OCI-M2 (cell line): ENCODE measurements around the gene FUT8.
"Not testable (repeated sequence)": the region's sequence is repeated elsewhere in the genome, so short reads cannot be mapped to it uniquely, and the experiment has no call there.

Source experiments
- DNase-seq: peaks from one replicate; lab custom pipeline; 2025; ENCODE audit not compliant: unreplicated experiment; lab: John Stamatoyannopoulos, UW

FUT8 gene

GRCh38 chr14:65604936-65605335 is 192.4 kb downstream of the FUT8 start:
- DNase-seq, result no peak

GRCh38 chr14:65606460-65606859 is 193.9 kb downstream of the FUT8 start:
- no peak for DNase-seq

DNA sequence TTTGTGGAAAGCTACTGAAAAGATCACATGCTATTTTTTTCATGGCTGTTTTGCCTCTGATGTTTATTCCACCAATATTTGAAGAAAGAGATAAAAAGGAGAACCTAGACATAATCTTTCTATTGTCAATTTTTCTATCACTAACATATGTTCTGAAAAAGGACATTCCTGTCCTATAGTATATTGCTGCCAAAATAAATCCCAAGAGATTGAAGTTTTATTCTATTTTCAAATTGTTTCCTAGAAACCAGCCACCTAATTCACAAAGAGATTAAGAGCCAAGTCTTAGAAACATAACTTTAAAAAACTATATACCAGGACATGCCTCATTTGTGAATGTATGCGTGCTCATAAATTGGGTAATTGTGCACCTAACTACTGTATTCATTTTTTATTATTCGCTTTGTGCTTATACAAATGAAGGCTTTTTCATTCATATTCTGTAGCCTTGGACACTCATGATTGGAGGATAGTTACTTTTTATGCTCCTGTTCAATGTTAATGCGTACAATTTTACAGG is 200.7 kb downstream of the FUT8 start:
- DNase-seq, result no peak

DNA sequence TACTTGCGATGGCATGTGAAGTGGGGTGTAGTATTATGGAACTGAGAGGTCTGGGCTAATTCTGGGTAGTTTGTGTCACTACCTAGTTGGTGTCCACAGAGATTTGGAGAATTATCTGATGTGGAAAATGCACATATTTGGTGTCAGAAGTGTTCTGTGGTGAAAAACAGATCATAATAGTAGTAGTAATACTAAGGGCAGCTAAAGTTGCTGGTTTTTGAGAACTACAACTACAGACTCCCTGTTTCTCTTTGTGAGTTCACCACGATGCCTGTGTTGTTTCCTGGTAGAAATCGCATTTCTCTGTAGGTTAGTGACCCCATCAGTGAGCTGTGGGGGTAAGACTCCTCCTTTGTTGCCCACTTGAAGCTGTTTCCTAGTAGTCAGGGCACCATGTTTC is 206.5 kb downstream of the FUT8 start:
- no peak for DNase-seq

DNA sequence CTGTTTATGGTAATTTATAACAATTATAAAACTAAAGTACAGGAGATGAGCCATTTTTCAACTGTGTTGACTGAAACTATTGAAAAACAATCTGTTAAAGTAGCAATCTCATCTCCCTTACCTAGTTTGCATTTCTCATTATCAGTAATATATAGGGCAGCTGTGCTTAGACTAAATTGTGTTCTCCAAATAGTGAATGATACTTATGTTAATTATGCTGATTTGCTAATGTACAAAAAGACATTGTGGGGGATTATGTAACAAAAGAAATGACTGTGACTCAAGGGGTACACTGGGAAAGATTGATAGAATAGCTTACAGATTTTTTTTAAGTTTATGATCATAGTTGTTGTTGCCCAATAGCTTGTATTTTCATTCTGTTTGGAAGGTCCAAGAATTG is 207.7 kb downstream of the FUT8 start:
- no peak for DNase-seq

DNA sequence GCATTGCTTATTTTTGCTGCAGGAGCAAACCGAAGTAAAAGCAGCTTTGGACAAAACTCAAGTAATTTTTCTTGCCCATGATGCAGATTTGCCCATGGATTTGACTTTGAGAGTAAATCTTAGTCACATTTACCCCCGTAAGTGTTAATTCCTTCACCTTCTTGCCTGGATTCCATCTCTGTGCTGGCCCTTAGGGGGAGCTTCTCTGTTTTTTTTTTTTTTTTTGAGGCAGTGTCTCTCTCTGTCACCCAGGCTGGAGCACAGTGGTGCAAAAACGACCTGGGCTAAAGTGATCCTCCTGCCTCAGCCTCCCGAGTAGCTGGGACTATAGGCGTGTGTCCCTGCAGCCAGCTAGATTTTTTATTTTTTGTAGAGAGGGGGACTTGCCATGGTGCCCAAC is 210.2 kb downstream of the FUT8 start:
- no peak for DNase-seq

GRCh38 chr14:65623759-65624158 is 211.2 kb downstream of the FUT8 start:
- no peak for DNase-seq

- DNase-seq, result no peak
Measured at GRCh38 chr14:65627315-65627714, 214.8 kb downstream of the FUT8 start.

DNA sequence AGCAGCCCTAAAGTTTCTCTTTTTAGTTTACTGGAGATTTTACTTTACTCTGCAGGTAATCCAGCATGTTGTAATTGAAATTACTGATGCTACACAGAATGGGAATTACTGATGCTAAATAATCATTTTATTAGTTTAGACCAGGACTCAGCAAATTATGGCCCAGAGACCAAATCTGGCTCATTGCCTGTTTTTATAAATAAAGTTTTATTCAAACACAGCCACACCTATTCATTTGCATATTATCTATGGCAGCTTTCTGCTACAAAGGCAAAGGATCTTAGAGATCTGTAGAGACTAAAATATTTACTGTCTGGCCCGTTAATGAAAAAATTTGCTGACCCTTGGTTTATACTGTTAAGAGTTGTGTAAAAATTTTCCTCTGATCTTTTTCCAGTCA is 216.1 kb downstream of the FUT8 start:
- DNase-seq, result no peak

GRCh38 chr14:65631040-65631439 is 218.5 kb downstream of the FUT8 start:
- DNase-seq, result no peak

- DNase-seq, result no peak
Measured at GRCh38 chr14:65632487-65632886, 220.0 kb downstream of the FUT8 start.

DNA sequence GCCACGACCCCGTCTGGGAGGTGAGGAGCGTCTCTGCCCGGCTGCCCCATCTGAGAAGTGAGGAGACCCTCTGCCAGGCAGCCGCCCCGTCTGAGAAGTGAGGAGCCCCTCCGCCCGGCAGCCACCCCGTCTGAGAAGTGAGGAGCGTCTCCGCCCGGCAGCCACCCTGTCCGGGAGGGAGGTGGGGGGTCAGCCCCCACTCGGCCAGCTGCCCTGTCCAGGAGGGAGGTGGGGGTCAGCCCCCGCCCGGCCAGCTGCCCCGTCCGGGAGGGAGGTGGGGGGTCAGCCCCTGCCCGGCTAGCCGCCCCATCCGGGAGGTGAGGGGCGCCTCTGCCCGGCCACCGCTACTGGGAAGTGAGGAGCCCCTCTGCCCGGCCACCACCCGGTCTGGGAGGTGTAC is 221.1 kb downstream of the FUT8 start:
- DNase-seq, result not testable (repeated sequence)

GRCh38 chr14:65637780-65638179 is 225.2 kb downstream of the FUT8 start:
- DNase-seq, result no peak

DNA sequence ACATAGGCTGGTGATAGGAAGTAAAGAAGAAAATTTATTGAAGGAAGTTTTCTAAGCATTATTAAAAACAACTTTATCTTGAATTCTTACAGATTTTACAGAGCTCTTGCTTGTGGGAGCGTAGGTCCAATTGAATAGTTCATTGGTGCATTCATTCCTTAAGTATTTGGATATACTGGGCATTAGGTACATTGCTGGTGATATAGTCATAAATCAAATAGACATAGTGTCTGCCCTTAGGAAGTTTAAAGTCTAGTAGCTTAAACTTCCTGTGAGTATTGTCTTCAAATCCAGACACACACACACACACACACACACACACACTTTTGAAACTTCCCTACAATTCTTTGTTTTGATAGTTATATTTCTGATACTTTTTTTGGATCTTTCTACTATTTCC is 226.7 kb downstream of the FUT8 start:
- no peak for DNase-seq

GRCh38 chr14:65650826-65651225 is 238.3 kb downstream of the FUT8 start:
- no peak for DNase-seq

GRCh38 chr14:65656554-65656953 is 244.0 kb downstream of the FUT8 start:
- no peak for DNase-seq

DNA sequence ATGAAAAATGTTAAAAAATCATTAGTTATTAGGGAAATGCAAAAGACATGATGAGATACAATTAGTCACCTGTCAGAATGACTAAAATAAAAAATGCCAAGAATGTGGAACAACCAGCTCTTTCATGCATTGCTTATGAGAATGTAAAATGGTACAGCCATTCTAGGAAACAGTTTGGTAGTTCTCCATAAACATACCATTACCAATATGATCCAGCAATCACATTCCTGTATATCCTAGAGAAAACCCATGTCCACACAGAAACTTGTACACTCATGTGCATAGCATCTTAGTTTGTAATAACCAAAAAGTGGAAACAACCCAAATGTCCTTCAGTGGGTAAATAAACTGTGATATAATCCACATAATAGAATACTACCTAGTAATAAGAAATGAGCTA is 245.7 kb downstream of the FUT8 start:
- no peak for DNase-seq

GRCh38 chr14:65661865-65662264 is 249.3 kb downstream of the FUT8 start:
- DNase-seq, result no peak

DNA sequence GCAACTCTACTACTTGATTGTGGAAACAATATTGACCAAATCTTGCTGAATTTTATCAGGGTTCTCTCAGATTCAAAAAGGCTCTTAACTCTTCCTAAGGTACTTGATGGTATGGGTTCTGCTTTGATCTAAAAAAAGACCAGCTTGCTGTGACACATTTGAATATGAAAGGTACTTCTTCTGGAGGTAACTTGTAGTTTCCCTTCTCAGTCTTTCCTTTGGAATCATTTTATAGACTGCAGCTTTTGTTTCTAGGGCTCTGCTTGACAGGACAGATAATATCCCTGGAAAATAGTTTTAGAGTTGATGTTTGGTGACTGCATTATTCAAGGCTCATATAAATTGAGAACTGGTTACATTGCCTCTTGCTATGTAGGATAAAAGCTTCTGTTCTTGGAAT is 251.9 kb downstream of the FUT8 start:
- no peak for DNase-seq

GRCh38 chr14:65676361-65677014 is 264.0 kb downstream of the FUT8 start:
- no peak for DNase-seq

GRCh38 chr14:65685572-65685971 is 273.0 kb downstream of the FUT8 start:
- no peak for DNase-seq

- DNase-seq, result no peak
Measured at GRCh38 chr14:65686761-65687160, 274.2 kb downstream of the FUT8 start.

GRCh38 chr14:65689070-65689469 is 276.5 kb downstream of the FUT8 start:
- no peak for DNase-seq
